Liver (tissue), 9 donors: ENCODE measurements around the gene PCDHAC1. TPM values are rescaled to one million over a fixed set of nuclear protein-coding genes. Genes with fewer than 3 reads are reported as not detected.
A peak's percentile ranks its signal among the peaks of the same experiment; 100 is the strongest.
"Not testable (repeated sequence)": the region's sequence is repeated elsewhere in the genome, so short reads cannot be mapped to it uniquely, and the experiment has no call there.

Experiments used
- DNase-seq: peaks from one replicate; pipeline ENCODE4 v3.0.0-alpha.2; 2017; ENCODE audit warnings: low spot score
- H3K27ac ChIP-seq, 2 donors: one replicate each; pipeline ENCODE4 v1.7.0; 2013; ENCODE audit warnings: inconsistent platforms in 2 of 2, low read length in 2 of 2, control low read depth in 1 of 2, low read depth in 1 of 2, mild to moderate bottlenecking in 1 of 2
- H3K27me3 ChIP-seq, 4 donors: one replicate each; pipeline versions ENCODE4 v1.6.1 to v1.7.0; 2013; ENCODE audit warnings: low read length in 3 of 4, inconsistent platforms in 1 of 4, mild to moderate bottlenecking in 1 of 4, moderate library complexity in 1 of 4; ENCODE audit not compliant: control insufficient read depth in 4 of 4, insufficient read depth in 4 of 4
- H3K36me3 ChIP-seq, 4 donors: one replicate each; pipeline versions ENCODE4 v1.6.1 to v1.7.0; 2013; ENCODE audit warnings: low read length in 3 of 4, mild to moderate bottlenecking in 3 of 4, low read depth in 1 of 4, moderate library complexity in 1 of 4; ENCODE audit not compliant: control insufficient read depth in 4 of 4, insufficient read depth in 3 of 4
- H3K4me1 ChIP-seq, 4 donors: one replicate each; pipeline versions ENCODE4 v1.6.1 to v1.7.0; 2013; ENCODE audit warnings: low read length in 3 of 4, mild to moderate bottlenecking in 3 of 4, moderate library complexity in 1 of 4; ENCODE audit not compliant: control insufficient read depth in 4 of 4, insufficient read depth in 4 of 4
- H3K4me3 ChIP-seq, 3 donors: one replicate each; pipeline versions ENCODE4 v1.6.1 to v1.7.0; 2013; ENCODE audit warnings: low read length in 3 of 3, control low read depth in 1 of 3, low read depth in 1 of 3, mild to moderate bottlenecking in 1 of 3
- H3K9ac ChIP-seq, 2 donors: one replicate each; pipeline ENCODE4 v1.7.0; 2013; ENCODE audit warnings: low read length in 2 of 2, mild to moderate bottlenecking in 2 of 2, moderate library complexity in 2 of 2, control low read depth in 1 of 2, low read depth in 1 of 2
- H3K9me3 ChIP-seq, 4 donors: one replicate each; pipeline versions ENCODE4 v1.6.1 to v1.7.0; 2013; ENCODE audit warnings: low read length in 3 of 4; ENCODE audit not compliant: control insufficient read depth in 4 of 4
- ATF3 ChIP-seq: IDR thresholded peaks from 2 replicates; pipeline ENCODE4 v1.6.1; 2016; ENCODE audit warnings: antibody characterized with exemption
- CTCF ChIP-seq: fragments of 150-350 bp; IDR thresholded peaks from 2 replicates; pipeline ENCODE4 v1.5.1; 2017; ENCODE audit warnings: improper control_type of control experiment, low read depth, low read length; ENCODE audit not compliant: missing input control
- EGR1 ChIP-seq, 2 donors: IDR thresholded peaks; 2 replicates each; pipeline ENCODE4 v1.6.1; 2016 to 2018; ENCODE audit warnings: antibody characterized with exemption in 2 of 2, low read depth in 2 of 2
- FOXA1 ChIP-seq: IDR thresholded peaks from 2 replicates; pipeline ENCODE4 v1.6.1; 2016; ENCODE audit warnings: antibody characterized with exemption
- FOXA2 ChIP-seq: IDR thresholded peaks from 2 replicates; pipeline ENCODE4 v1.6.1; 2016; ENCODE audit warnings: antibody characterized with exemption
- HNF4A ChIP-seq, 2 donors: conservative IDR thresholded peaks; 2 replicates each; pipeline ENCODE4 v1.6.1; 2016; ENCODE audit warnings: antibody characterized with exemption in 2 of 2, mild to moderate bottlenecking in 2 of 2
- HNF4G ChIP-seq: IDR thresholded peaks from 2 replicates; pipeline ENCODE4 v1.6.1; 2016; ENCODE audit warnings: antibody characterized with exemption
- MAX ChIP-seq: IDR thresholded peaks from 2 replicates; pipeline ENCODE4 v1.6.1; 2016; ENCODE audit warnings: antibody characterized with exemption
- NR2F2 ChIP-seq: IDR thresholded peaks from 2 replicates; pipeline ENCODE4 v1.6.1; 2016; ENCODE audit warnings: antibody characterized with exemption
- RAD21 ChIP-seq, 2 donors: IDR thresholded peaks; 2 replicates each; pipeline ENCODE4 v1.6.1; 2016; ENCODE audit warnings: antibody characterized with exemption in 2 of 2, mild to moderate bottlenecking in 2 of 2
- REST ChIP-seq: IDR thresholded peaks from 2 replicates; pipeline ENCODE4 v1.6.1; 2016; ENCODE audit warnings: antibody characterized with exemption, mild to moderate bottlenecking
- RXRA ChIP-seq, 2 donors: IDR thresholded peaks; 2 replicates each; pipeline ENCODE4 v1.6.1; 2017 to 2018; ENCODE audit warnings: antibody characterized with exemption in 2 of 2, mild to moderate bottlenecking in 1 of 2
- TAF1 ChIP-seq: conservative IDR thresholded peaks from 2 replicates; pipeline ENCODE4 v1.6.1; 2016; ENCODE audit warnings: antibody characterized with exemption, mild to moderate bottlenecking
- YY1 ChIP-seq: IDR thresholded peaks from 2 replicates; pipeline ENCODE4 v1.6.1; 2016; ENCODE audit warnings: antibody characterized with exemption, mild to moderate bottlenecking
- ZBTB33 ChIP-seq: IDR thresholded peaks from 2 replicates; pipeline ENCODE4 v1.6.1; 2016; ENCODE audit warnings: antibody characterized with exemption
- WGBS: extraction: QIAGEN DNeasy Blood & Tissue Kit; methylation state at CpG from one replicate; pipeline ENCODE4 v1.1.7; 2013; 5-methylcytosine and 5-hydroxymethylcytosine counted together
- polyA plus RNA-seq, 2 donors: library from polyadenylated mRNA; stranded (reverse) in 1 of 2; unstranded in 1 of 2; fragments of 200-250 nt in 1 of 2; fragments of >200 nt in 1 of 2; fragmentation: Nextera tagmentation in 1 of 2; extraction: Ambion mirVana in 1 of 2; gene quantifications; one replicate each; pipeline versions ENCODE4 v1.2.1 to v1.2.3, GENCODE V29; 2013 to 2015
- total RNA-seq, 2 donors: library from RNA; depleted of rRNA; stranded (reverse); fragments of >200 nt; gene quantifications; one replicate each; pipeline ENCODE4 v1.2.3, GENCODE V29; 2014
- donor health status: healthy.
- donor health status: healthy.
- donor health status: healthy.
- donor health status: healthy.
- donor health status: healthy.

The PCDHAC1 gene
- total RNA-seq (under 1 TPM; under 0.01 to 0.25 TPM), polyA plus RNA-seq (under 1 TPM in 1 of 2 donors, not detected in 1; 0.13 TPM)

DNA sequence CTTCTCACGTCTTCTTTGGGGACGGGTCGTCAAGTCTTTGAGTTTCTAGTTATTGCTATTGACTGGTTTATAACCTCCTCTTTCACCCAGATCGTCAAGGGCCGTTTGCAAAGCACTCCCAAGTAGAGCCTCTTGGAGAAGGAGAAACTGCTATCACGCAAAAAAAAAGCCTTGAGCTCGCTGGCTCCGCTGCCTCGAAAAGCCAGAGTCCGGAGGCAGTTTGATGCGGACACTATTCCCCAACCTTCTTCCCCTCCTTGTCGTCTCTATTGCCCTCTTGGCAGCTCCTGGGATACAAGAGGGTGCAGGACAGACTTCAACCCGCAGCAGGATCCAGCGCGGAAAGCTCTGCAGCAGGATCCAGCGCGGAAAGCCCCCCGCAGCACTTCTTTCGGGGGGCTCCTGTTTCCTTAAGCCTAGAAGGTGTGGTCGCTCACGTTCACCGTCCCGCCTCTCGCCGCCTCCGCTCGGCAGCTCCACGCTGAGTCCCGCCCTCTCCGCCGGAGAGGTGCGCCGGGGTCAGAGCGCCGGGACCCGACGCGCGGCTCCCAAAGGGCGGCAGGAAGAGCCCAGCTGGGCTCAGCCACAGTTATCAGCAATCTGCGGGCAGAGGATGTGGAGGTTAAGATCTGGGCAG, at the start of gene PCDHAC1:
PCDHAC1 (plus strand) TSS at position 494 of the 637 bp plus-strand sequence. CDS start 594 bp downstream, outside the sequence.
- Histone ChIP-seq H3K4me1 (peaks cover 0 to 18% (median 9%) of the 10 kb centered on the region in 4 donors), H3K9ac (no peak within 1 kb of the TSS), H3K27ac (no peak within 1 kb of the TSS), H3K36me3 (no peaks in the 10 kb centered on the region), H3K27me3 (peaks cover 0 to 6% (median under 1%) of the 10 kb centered on the region in 4 donors), H3K4me3 (peak within 1 kb of the TSS; percentile 42 to 66 (median 53)), H3K9me3 (peaks cover 0 to 6% (median 2%) of the 10 kb centered on the region in 4 donors)
- DNase-seq = no peak
- 6% methylated on average over 41 of the region's 41 CpGs for WGBS
- TF ChIP-seq FOXA2 = no peak
- TF ChIP-seq NR2F2 = peak; percentile 32

GRCh38 chr5:140876541-140877261, 49.4 kb upstream of the PCDHAC1 start:
- DNase-seq, H3K27me3 ChIP-seq, H3K4me1 ChIP-seq, H3K9ac ChIP-seq, H3K27ac ChIP-seq, H3K36me3 ChIP-seq: not testable (repeated sequence)
- H3K9me3 ChIP-seq = peaks cover 8 to 27% (median 16%) of the 10 kb centered on the region in 4 donors
- peak overlapping the region in 2 of 3 donors; percentile 17 to 45 for H3K4me3 ChIP-seq
- WGBS = 35% methylated on average over 80 of the region's 80 CpGs

GRCh38 chr5:140877262-140877581, 48.9 kb upstream of the PCDHAC1 start:
- Histone ChIP-seq H3K27ac (no peak overlapping the region), H3K4me1 (peaks cover 0 to 2% (median 0%) of the 10 kb centered on the region in 4 donors), H3K4me3 (peak overlapping the region in 1 of 3 donors; percentile 17), H3K9ac (no peak overlapping the region), H3K9me3 (peaks cover 8 to 30% (median 17%) of the 10 kb centered on the region in 4 donors), H3K27me3 (peaks cover 0 to 12% (median 3%) of the 10 kb centered on the region in 4 donors), H3K36me3 (no peaks in the 10 kb centered on the region)
- TF ChIP-seq FOXA2 (no peak), MAX (no peak), REST (no peak), YY1 (no peak), RXRA (IDR thresholded peaks at IDR 0.05) (no peak), RAD21 (IDR thresholded peaks at IDR 0.05) (no peak), HNF4G (no peak), ATF3 (no peak), TAF1 (no peak), NR2F2 (no peak), CTCF (no peak), ZBTB33 (no peak), FOXA1 (no peak), HNF4A (conservative IDR thresholded peaks at IDR 0.05) (no peak), EGR1 (IDR thresholded peaks at IDR 0.05; ENCODE audit: low read depth in 2 of 2) (no peak)
- no peak for DNase-seq
- 44% methylated on average over 37 of the region's 37 CpGs for WGBS
